Measurements from ENCODE around the gene RIC3.

The RIC3 gene

GRCh38 chr11:8084352-8084751 lies 84.5 kb downstream of the RIC3 start:
- Mint-ChIP-seq H3K27me3 (peaks cover 45% of the 10 kb centered on the region), H3K27ac (no peak overlapping the region), H3K4me3 (no peak overlapping the region), H3K4me1 (ENCODE audit: low read depth) (no peaks in the 10 kb centered on the region), H3K36me3 (ENCODE audit: low read depth) (no peaks in the 10 kb centered on the region), H3K9me3 (no peaks in the 10 kb centered on the region)
- intact Hi-C loops (cut with micrococcal nuclease): no loop called here

GRCh38 chr11:8083871-8084281 lies 84.9 kb downstream of the RIC3 start:
- intact Hi-C loops (cut with micrococcal nuclease): no loop called here
- H3K36me3 Mint-ChIP-seq (ENCODE audit: low read depth): no peaks in the 10 kb centered on the region
- no peak overlapping the region for H3K4me3 Mint-ChIP-seq
- H3K27ac Mint-ChIP-seq: no peak overlapping the region
- H3K27me3 Mint-ChIP-seq: peaks cover 50% of the 10 kb centered on the region
- no peaks in the 10 kb centered on the region for H3K4me1 Mint-ChIP-seq (ENCODE audit: low read depth)
- no peaks in the 10 kb centered on the region for H3K9me3 Mint-ChIP-seq

- no peaks in the 10 kb centered on the region for H3K36me3 Mint-ChIP-seq (ENCODE audit: low read depth)
- no peaks in the 10 kb centered on the region for H3K9me3 Mint-ChIP-seq
- intact Hi-C loops (cut with micrococcal nuclease): no loop called here
- no peak overlapping the region for H3K4me3 Mint-ChIP-seq
- no peak overlapping the region for H3K27ac Mint-ChIP-seq
- no peaks in the 10 kb centered on the region for H3K4me1 Mint-ChIP-seq (ENCODE audit: low read depth)
- peaks cover 54% of the 10 kb centered on the region for H3K27me3 Mint-ChIP-seq
Observed at GRCh38 chr11:8083088-8083395, 85.8 kb downstream of the RIC3 start.

- Mint-ChIP-seq H3K9me3 (no peaks in the 10 kb centered on the region), H3K27me3 (peaks cover 54% of the 10 kb centered on the region), H3K4me3 (no peak overlapping the region), H3K4me1 (ENCODE audit: low read depth) (no peaks in the 10 kb centered on the region), H3K27ac (no peak overlapping the region), H3K36me3 (ENCODE audit: low read depth) (no peaks in the 10 kb centered on the region)
- intact Hi-C loops (cut with micrococcal nuclease): no loop called here
Observed at GRCh38 chr11:8082391-8083087, 86.3 kb downstream of the RIC3 start.

- Mint-ChIP-seq H3K27me3 (peaks cover 54% of the 10 kb centered on the region), H3K4me3 (no peak overlapping the region), H3K36me3 (ENCODE audit: low read depth) (no peaks in the 10 kb centered on the region), H3K4me1 (ENCODE audit: low read depth) (no peaks in the 10 kb centered on the region), H3K9me3 (no peaks in the 10 kb centered on the region), H3K27ac (no peak overlapping the region)
- intact Hi-C loops (cut with micrococcal nuclease): no loop called here
Observed at GRCh38 chr11:8081591-8082250, 87.1 kb downstream of the RIC3 start.

- Mint-ChIP-seq H3K27me3 (peaks cover 54% of the 10 kb centered on the region), H3K4me3 (peak within 1 kb of the TSS; percentile 32), H3K9me3 (no peaks in the 10 kb centered on the region), H3K36me3 (ENCODE audit: low read depth) (no peaks in the 10 kb centered on the region), H3K27ac (no peak within 1 kb of the TSS), H3K4me1 (ENCODE audit: low read depth) (no peaks in the 10 kb centered on the region)
- intact Hi-C loops (cut with micrococcal nuclease): no loop called here
Observed at GRCh38 chr11:8080674-8081590, 87.9 kb downstream of the RIC3 start, which contains the start of gene TUB. TSS of gene TUB (plus strand) at chr11:8081211. CDS start at chr11:8081511, 300 bp downstream.

GRCh38 chr11:8080069-8080670 lies 88.7 kb downstream of the RIC3 start:
- no peaks in the 10 kb centered on the region for H3K9me3 Mint-ChIP-seq
- H3K27ac Mint-ChIP-seq: no peak overlapping the region
- peaks cover 51% of the 10 kb centered on the region for H3K27me3 Mint-ChIP-seq
- H3K4me1 Mint-ChIP-seq (ENCODE audit: low read depth): no peaks in the 10 kb centered on the region
- intact Hi-C loops (cut with micrococcal nuclease): no loop called here
- no peaks in the 10 kb centered on the region for H3K36me3 Mint-ChIP-seq (ENCODE audit: low read depth)
- no peak overlapping the region for H3K4me3 Mint-ChIP-seq

GRCh38 chr11:8079111-8079675 lies 89.6 kb downstream of the RIC3 start:
- intact Hi-C loops (cut with micrococcal nuclease): no loop called here
- peaks cover 49% of the 10 kb centered on the region for H3K27me3 Mint-ChIP-seq
- no peaks in the 10 kb centered on the region for H3K9me3 Mint-ChIP-seq
- H3K36me3 Mint-ChIP-seq (ENCODE audit: low read depth): no peaks in the 10 kb centered on the region
- no peak overlapping the region for H3K4me3 Mint-ChIP-seq
- H3K27ac Mint-ChIP-seq: no peak overlapping the region
- no peaks in the 10 kb centered on the region for H3K4me1 Mint-ChIP-seq (ENCODE audit: low read depth)

- H3K27ac Mint-ChIP-seq: no peak overlapping the region
- H3K4me3 Mint-ChIP-seq: no peak overlapping the region
- peaks cover 26% of the 10 kb centered on the region for H3K27me3 Mint-ChIP-seq
- H3K36me3 Mint-ChIP-seq (ENCODE audit: low read depth): no peaks in the 10 kb centered on the region
- H3K9me3 Mint-ChIP-seq: no peaks in the 10 kb centered on the region
- intact Hi-C loops (cut with micrococcal nuclease): no loop called here
- no peaks in the 10 kb centered on the region for H3K4me1 Mint-ChIP-seq (ENCODE audit: low read depth)
Observed at GRCh38 chr11:8075119-8075726, 93.6 kb downstream of the RIC3 start.

GRCh38 chr11:8071616-8072581 lies 96.9 kb downstream of the RIC3 start:
- Mint-ChIP-seq H3K4me3 (no peak overlapping the region), H3K4me1 (ENCODE audit: low read depth) (no peaks in the 10 kb centered on the region), H3K27me3 (peaks cover 20% of the 10 kb centered on the region), H3K36me3 (ENCODE audit: low read depth) (no peaks in the 10 kb centered on the region), H3K27ac (no peak overlapping the region), H3K9me3 (no peaks in the 10 kb centered on the region)
- intact Hi-C loops (cut with micrococcal nuclease): no loop called here

GRCh38 chr11:8070417-8071115 lies 98.3 kb downstream of the RIC3 start:
- H3K27me3 Mint-ChIP-seq: peaks cover 22% of the 10 kb centered on the region
- H3K27ac Mint-ChIP-seq: no peak overlapping the region
- no peaks in the 10 kb centered on the region for H3K36me3 Mint-ChIP-seq (ENCODE audit: low read depth)
- intact Hi-C loops (cut with micrococcal nuclease): no loop called here
- no peaks in the 10 kb centered on the region for H3K9me3 Mint-ChIP-seq
- no peaks in the 10 kb centered on the region for H3K4me1 Mint-ChIP-seq (ENCODE audit: low read depth)
- H3K4me3 Mint-ChIP-seq: no peak overlapping the region

GRCh38 chr11:8069771-8070170 lies 99.1 kb downstream of the RIC3 start:
- Mint-ChIP-seq H3K9me3 (no peaks in the 10 kb centered on the region), H3K4me3 (no peak overlapping the region), H3K4me1 (ENCODE audit: low read depth) (no peaks in the 10 kb centered on the region), H3K36me3 (ENCODE audit: low read depth) (no peaks in the 10 kb centered on the region), H3K27ac (no peak overlapping the region), H3K27me3 (peaks cover 22% of the 10 kb centered on the region)
- intact Hi-C loops (cut with micrococcal nuclease): no loop called here
